ENCODE results near the gene PITPNC1.
"Not testable (repeated sequence)": the region's sequence is repeated elsewhere in the genome, so short reads cannot be mapped to it uniquely, and the experiment has no call there.

The PITPNC1 gene

GRCh38 chr17:67574658-67575293 lies 197.7 kb downstream of the PITPNC1 start:
- Histone ChIP-seq H3K4me3 (ENCODE audit: insufficient read length, low read depth) (no peak overlapping the region), H3K9ac (ENCODE audit: insufficient read length, low read depth) (no peak overlapping the region), H3K9me3 (ENCODE audit: insufficient read depth, low read length) (no peaks in the 10 kb centered on the region), H3K36me3 (ENCODE audit: insufficient read depth, insufficient read length, low read length) (no peaks in the 10 kb centered on the region), H3K27me3 (ENCODE audit: insufficient read depth, insufficient read length) (no peaks in the 10 kb centered on the region), H3K4me1 (ENCODE audit: insufficient read depth, insufficient read length) (peaks cover 2% of the 10 kb centered on the region)
- no peak for DNase-seq (ENCODE audit: low read depth, low spot score)
- TF ChIP-seq YY1 (IDR thresholded peaks at IDR 0.05; ENCODE audit: insufficient read depth, insufficient read length) = no peak
- TF ChIP-seq SUZ12 (IDR thresholded peaks at IDR 0.05; ENCODE audit: extremely low read depth, insufficient read depth, insufficient read length) = no peak
- no peak for TF ChIP-seq ZNF274 (IDR thresholded peaks at IDR 0.05; ENCODE audit: low read depth, low read length)

GRCh38 chr17:67575325-67575724 lies 198.2 kb downstream of the PITPNC1 start:
- TF ChIP-seq ZNF274 (IDR thresholded peaks at IDR 0.05; ENCODE audit: low read depth, low read length) (no peak), YY1 (IDR thresholded peaks at IDR 0.05; ENCODE audit: insufficient read depth, insufficient read length) (no peak), SUZ12 (IDR thresholded peaks at IDR 0.05; ENCODE audit: extremely low read depth, insufficient read depth, insufficient read length) (no peak)
- no peak for DNase-seq (ENCODE audit: low read depth, low spot score)
- Histone ChIP-seq H3K9ac (ENCODE audit: insufficient read length, low read depth) (no peak overlapping the region), H3K4me1 (ENCODE audit: insufficient read depth, insufficient read length) (peaks cover under 1% of the 10 kb centered on the region), H3K9me3 (ENCODE audit: insufficient read depth, low read length) (no peaks in the 10 kb centered on the region), H3K27me3 (ENCODE audit: insufficient read depth, insufficient read length) (no peaks in the 10 kb centered on the region), H3K4me3 (ENCODE audit: insufficient read length, low read depth) (no peak overlapping the region), H3K36me3 (ENCODE audit: insufficient read depth, insufficient read length, low read length) (no peaks in the 10 kb centered on the region)

GRCh38 chr17:67576471-67577115 lies 199.5 kb downstream of the PITPNC1 start:
- Histone ChIP-seq H3K4me1 (ENCODE audit: insufficient read depth, insufficient read length) (no peaks in the 10 kb centered on the region), H3K9ac (ENCODE audit: insufficient read length, low read depth) (no peak overlapping the region), H3K36me3 (ENCODE audit: insufficient read depth, insufficient read length, low read length) (no peaks in the 10 kb centered on the region), H3K9me3 (ENCODE audit: insufficient read depth, low read length) (no peaks in the 10 kb centered on the region), H3K4me3 (ENCODE audit: insufficient read length, low read depth) (no peak overlapping the region), H3K27me3 (ENCODE audit: insufficient read depth, insufficient read length) (no peaks in the 10 kb centered on the region)
- no peak for DNase-seq (ENCODE audit: low read depth, low spot score)
- TF ChIP-seq ZNF274 (IDR thresholded peaks at IDR 0.05; ENCODE audit: low read depth, low read length) (no peak), SUZ12 (IDR thresholded peaks at IDR 0.05; ENCODE audit: extremely low read depth, insufficient read depth, insufficient read length) (no peak), YY1 (IDR thresholded peaks at IDR 0.05; ENCODE audit: insufficient read depth, insufficient read length) (no peak)

- Histone ChIP-seq H3K9me3 (ENCODE audit: insufficient read depth, low read length) (no peaks in the 10 kb centered on the region), H3K27me3 (ENCODE audit: insufficient read depth, insufficient read length) (no peaks in the 10 kb centered on the region), H3K9ac (ENCODE audit: insufficient read length, low read depth) (no peak overlapping the region), H3K4me3 (ENCODE audit: insufficient read length, low read depth) (no peak overlapping the region), H3K36me3 (ENCODE audit: insufficient read depth, insufficient read length, low read length) (no peaks in the 10 kb centered on the region), H3K4me1 (ENCODE audit: insufficient read depth, insufficient read length) (no peaks in the 10 kb centered on the region)
- no peak for DNase-seq (ENCODE audit: low read depth, low spot score)
- TF ChIP-seq ZNF274 (IDR thresholded peaks at IDR 0.05; ENCODE audit: low read depth, low read length) (no peak), YY1 (IDR thresholded peaks at IDR 0.05; ENCODE audit: insufficient read depth, insufficient read length) (no peak), SUZ12 (IDR thresholded peaks at IDR 0.05; ENCODE audit: extremely low read depth, insufficient read depth, insufficient read length) (no peak)
Measured at GRCh38 chr17:67577429-67578141, 200.5 kb downstream of the PITPNC1 start.

- TF ChIP-seq ZNF274 (IDR thresholded peaks at IDR 0.05; ENCODE audit: low read depth, low read length) = no peak
- no peak for TF ChIP-seq SUZ12 (IDR thresholded peaks at IDR 0.05; ENCODE audit: extremely low read depth, insufficient read depth, insufficient read length)
- TF ChIP-seq YY1 (IDR thresholded peaks at IDR 0.05; ENCODE audit: insufficient read depth, insufficient read length) = no peak
- Histone ChIP-seq H3K9ac (ENCODE audit: insufficient read length, low read depth) (no peak overlapping the region), H3K27me3 (ENCODE audit: insufficient read depth, insufficient read length) (no peaks in the 10 kb centered on the region), H3K36me3 (ENCODE audit: insufficient read depth, insufficient read length, low read length) (no peaks in the 10 kb centered on the region), H3K9me3 (ENCODE audit: insufficient read depth, low read length) (no peaks in the 10 kb centered on the region), H3K4me3 (ENCODE audit: insufficient read length, low read depth) (no peak overlapping the region), H3K4me1 (ENCODE audit: insufficient read depth, insufficient read length) (no peaks in the 10 kb centered on the region)
- DNase-seq (ENCODE audit: low read depth, low spot score) = no peak
Measured at GRCh38 chr17:67578142-67578457, 201.0 kb downstream of the PITPNC1 start.

- H3K9me3 ChIP-seq (ENCODE audit: insufficient read depth, low read length); DNase-seq (ENCODE audit: low read depth, low spot score); H3K4me3 ChIP-seq (ENCODE audit: insufficient read length, low read depth); H3K36me3 ChIP-seq (ENCODE audit: insufficient read depth, insufficient read length, low read length); H3K27me3 ChIP-seq (ENCODE audit: insufficient read depth, insufficient read length); H3K4me1 ChIP-seq (ENCODE audit: insufficient read depth, insufficient read length); H3K9ac ChIP-seq (ENCODE audit: insufficient read length, low read depth): not testable (repeated sequence)
Measured at GRCh38 chr17:67578679-67579405, 201.8 kb downstream of the PITPNC1 start.

- Histone ChIP-seq H3K9me3 (ENCODE audit: insufficient read depth, low read length) (no peaks in the 10 kb centered on the region), H3K36me3 (ENCODE audit: insufficient read depth, insufficient read length, low read length) (no peaks in the 10 kb centered on the region), H3K27me3 (ENCODE audit: insufficient read depth, insufficient read length) (no peaks in the 10 kb centered on the region), H3K9ac (ENCODE audit: insufficient read length, low read depth) (no peak overlapping the region), H3K4me3 (ENCODE audit: insufficient read length, low read depth) (no peak overlapping the region), H3K4me1 (ENCODE audit: insufficient read depth, insufficient read length) (no peaks in the 10 kb centered on the region)
- no peak for DNase-seq (ENCODE audit: low read depth, low spot score)
- TF ChIP-seq YY1 (IDR thresholded peaks at IDR 0.05; ENCODE audit: insufficient read depth, insufficient read length) (no peak), ZNF274 (IDR thresholded peaks at IDR 0.05; ENCODE audit: low read depth, low read length) (no peak), SUZ12 (IDR thresholded peaks at IDR 0.05; ENCODE audit: extremely low read depth, insufficient read depth, insufficient read length) (no peak)
Measured at GRCh38 chr17:67582673-67583081, 205.6 kb downstream of the PITPNC1 start.
